Lower leg skin (tissue), 3 donors: ENCODE data around the gene SLC35F3.

ENCODE experiments used
- CTCF ChIP-seq, 3 donors: fragments of 450-650 bp; IDR thresholded peaks; one replicate each; pipeline ENCODE4 v1.5.1; 2016; ENCODE audit warnings: antibody characterized with exemption in 3 of 3, mild to moderate bottlenecking in 3 of 3, moderate library complexity in 2 of 3
- POLR2A ChIP-seq, 2 donors: fragments of 450-650 bp; IDR thresholded peaks; one replicate each; pipeline ENCODE4 v1.6.1; 2016 to 2017; ENCODE audit warnings: antibody characterized with exemption in 2 of 2, mild to moderate bottlenecking in 1 of 2, moderate library complexity in 1 of 2

- TF ChIP-seq CTCF (IDR thresholded peaks at IDR 0.05) = no peak
- TF ChIP-seq POLR2A (IDR thresholded peaks at IDR 0.05) = no peak
Observed at GRCh38 chr1:234292011-234292410, 387.5 kb downstream of the SLC35F3 start.
